Measurements from ENCODE around the gene STK17A. TPM values are rescaled to one million over a fixed set of nuclear protein-coding genes. Genes with fewer than 3 reads are reported as not detected.

The STK17A gene
- total RNA-seq, 4 donors from 2014 or later = 6.5 to 17.1 (median 13.3) TPM

DNA sequence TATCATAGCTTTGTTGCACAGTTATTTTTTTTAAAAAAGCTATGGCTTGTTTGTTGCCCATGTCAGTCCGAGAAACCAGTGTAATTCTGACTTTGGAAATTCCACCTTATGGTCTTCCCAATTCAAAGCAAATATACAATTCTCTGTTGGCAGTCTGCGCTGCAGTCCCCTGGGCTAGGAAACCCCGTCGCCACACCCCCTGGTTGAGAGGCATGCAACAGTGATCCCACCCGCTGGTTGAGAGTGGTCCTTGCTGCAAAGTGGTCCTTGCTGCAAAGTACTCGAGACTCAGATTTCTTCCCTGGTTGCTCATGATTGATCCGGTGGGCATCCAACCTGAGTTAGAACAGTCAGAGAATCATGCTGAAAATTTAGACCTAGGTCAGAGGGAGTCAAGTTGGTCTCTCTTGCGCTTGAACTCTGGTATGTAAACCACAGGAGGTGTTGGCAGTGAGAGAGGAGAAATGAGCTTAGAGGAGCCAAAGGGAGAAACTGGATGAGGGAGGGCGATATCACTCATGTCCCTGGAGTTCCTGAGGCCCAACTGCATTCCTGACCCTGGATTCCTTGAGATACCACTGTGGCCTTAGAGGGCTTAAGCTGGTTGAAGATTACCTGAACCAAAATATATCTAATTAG, 45.0 kb upstream of the STK17A start:
- 89% methylated on average over 9 of the region's 9 CpGs for WGBS, 2 donors
- no peak for DNase-seq (ENCODE audit: low spot score in 2 of 2)
- intact Hi-C loops (cut with DNase I; ENCODE audit: low total_unique reads) = no loop called here
- no peak overlapping the region for H3K4me3 ChIP-seq (ENCODE audit: low read depth, poor library complexity, severe bottlenecking)
- TF ChIP-seq CTCF (IDR thresholded peaks at IDR 0.05) = no peak
- TF ChIP-seq POLR2A (IDR thresholded peaks at IDR 0.05) = no peak

DNA sequence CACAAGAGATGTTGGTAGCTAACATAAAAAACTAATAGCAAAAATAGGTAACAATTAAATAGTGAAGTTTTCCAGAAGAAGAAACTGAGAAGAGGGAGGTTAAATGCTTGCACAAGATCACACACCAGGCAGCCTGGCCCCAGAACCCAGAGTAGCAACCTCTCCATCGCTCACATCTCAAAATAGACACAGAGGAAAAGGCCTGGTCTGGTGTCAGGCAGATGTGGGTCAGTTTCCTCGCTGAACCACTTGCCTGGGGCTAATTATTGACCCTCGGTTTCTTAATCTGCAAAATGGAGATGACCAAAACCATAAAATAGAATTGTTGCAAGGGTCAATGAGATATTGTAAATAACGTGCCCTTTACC, 44.5 kb upstream of the STK17A start:
- TF ChIP-seq CTCF (IDR thresholded peaks at IDR 0.05) (no peak), POLR2A (IDR thresholded peaks at IDR 0.05) (no peak)
- intact Hi-C loops (cut with DNase I; ENCODE audit: low total_unique reads) = no loop called here
- H3K4me3 ChIP-seq (ENCODE audit: low read depth, poor library complexity, severe bottlenecking) = no peak overlapping the region
- 85 to 91% methylated on average over 4 of the region's 4 CpGs for WGBS, 2 donors
- DNase-seq (ENCODE audit: low spot score in 2 of 2) = no peak

DNA sequence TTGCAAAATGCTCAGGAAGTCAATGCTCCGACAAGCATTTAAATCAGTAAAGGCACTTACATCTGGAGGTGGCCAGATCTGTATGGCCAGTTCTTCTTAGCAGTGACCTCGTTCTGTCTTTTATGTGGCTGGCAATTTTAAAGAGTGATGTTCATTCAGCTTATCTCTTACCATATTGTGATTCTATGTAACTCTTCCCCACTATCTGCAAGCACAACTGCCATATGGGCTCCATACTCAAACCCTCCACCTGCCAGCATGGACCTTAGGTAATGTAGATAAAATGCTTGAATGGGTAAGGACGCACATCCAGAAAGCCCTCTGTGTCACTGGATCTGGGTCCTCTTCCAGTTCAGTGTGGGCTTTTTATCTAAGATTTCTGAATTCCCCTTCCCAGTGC, 42.4 kb upstream of the STK17A start:
- TF ChIP-seq CTCF (IDR thresholded peaks at IDR 0.05) (no peak), POLR2A (IDR thresholded peaks at IDR 0.05) (no peak)
- intact Hi-C loops (cut with DNase I; ENCODE audit: low total_unique reads) = no loop called here
- no peak overlapping the region for H3K4me3 ChIP-seq (ENCODE audit: low read depth, poor library complexity, severe bottlenecking)
- WGBS, 2 donors = 90 to 95% methylated on average over 3 of the region's 3 CpGs
- DNase-seq (ENCODE audit: low spot score in 2 of 2) = no peak

DNA sequence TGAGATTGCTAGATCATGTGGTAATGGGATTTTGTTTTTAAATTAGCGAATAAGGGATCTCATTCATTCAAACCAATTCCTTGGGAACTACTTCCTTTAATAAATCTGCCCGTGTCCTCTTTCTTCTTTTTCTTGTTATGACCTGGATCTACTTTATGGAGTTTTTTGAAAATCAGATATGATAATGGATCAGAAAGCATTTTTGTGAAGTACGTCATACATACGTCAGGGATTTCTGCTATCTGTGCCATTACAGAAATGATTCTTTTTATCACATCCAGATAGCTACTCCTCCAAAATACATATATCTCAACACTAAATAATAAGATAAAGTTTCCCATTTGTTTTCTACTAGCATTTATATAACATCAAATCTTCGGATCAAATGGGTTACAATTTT, 40.2 kb upstream of the STK17A start:
- H3K4me3 ChIP-seq (ENCODE audit: low read depth, poor library complexity, severe bottlenecking) = no peak overlapping the region
- no peak for TF ChIP-seq POLR2A (IDR thresholded peaks at IDR 0.05)
- no peak for TF ChIP-seq CTCF (IDR thresholded peaks at IDR 0.05)
- 87 to 95% methylated on average over 5 of the region's 5 CpGs for WGBS, 2 donors
- intact Hi-C loops (cut with DNase I; ENCODE audit: low total_unique reads) = no loop called here
- no peak for DNase-seq (ENCODE audit: low spot score in 2 of 2)

DNA sequence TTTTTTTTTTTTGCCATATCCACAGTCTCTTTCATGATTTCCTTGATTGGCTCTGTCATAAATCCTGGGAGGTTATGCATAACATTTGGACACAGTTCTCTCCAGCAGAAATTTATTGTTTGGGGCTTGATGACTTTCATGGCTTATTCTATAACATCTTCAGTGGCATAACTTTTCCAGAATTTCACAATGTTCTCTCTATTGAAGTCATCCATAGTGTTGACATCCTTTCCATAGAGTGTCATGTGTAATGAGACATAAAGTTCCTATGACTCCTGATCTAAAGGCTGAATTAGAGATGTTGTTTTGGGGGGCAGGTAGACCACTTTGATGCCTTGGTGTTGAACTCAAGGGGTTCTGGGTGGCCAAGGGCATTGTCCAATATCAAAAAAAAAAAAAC, 36.7 kb upstream of the STK17A start:
- TF ChIP-seq CTCF (IDR thresholded peaks at IDR 0.05) (no peak), POLR2A (IDR thresholded peaks at IDR 0.05) (no peak)
- DNase-seq (ENCODE audit: low spot score in 2 of 2) = no peak
- H3K4me3 ChIP-seq (ENCODE audit: low read depth, poor library complexity, severe bottlenecking) = no peak overlapping the region
- intact Hi-C loops (cut with DNase I; ENCODE audit: low total_unique reads) = no loop called here

- no peak overlapping the region for H3K4me3 ChIP-seq (ENCODE audit: low read depth, poor library complexity, severe bottlenecking)
- intact Hi-C loops (cut with DNase I; ENCODE audit: low total_unique reads) = no loop called here
- no peak for DNase-seq (ENCODE audit: low spot score in 2 of 2)
- no peak for TF ChIP-seq POLR2A (IDR thresholded peaks at IDR 0.05)
- TF ChIP-seq CTCF (IDR thresholded peaks at IDR 0.05) = no peak
- WGBS, 2 donors = 95 to 97% methylated on average over 16 of the region's 16 CpGs
Measured at GRCh38 chr7:43550427-43550826, 32.5 kb upstream of the STK17A start.
